ENCODE results near the gene ARHGAP26. TPM values are rescaled to one million over a fixed set of nuclear protein-coding genes. Genes with fewer than 3 reads are reported as not detected.

Gene ARHGAP26
- total and polyA plus RNA-seq, 2 donors (not counting 3 experiments of a cell fraction or from before 2014, with no cell fraction given) = 3.1 to 16.2 TPM

- Histone ChIP-seq H3K4me2 (ENCODE audit: insufficient read depth, low read length) (no peak overlapping the region), H3K79me2 (ENCODE audit: control insufficient read depth, insufficient read depth, low read length) (no peaks in the 10 kb centered on the region), H4K20me1 (replicated peaks; ENCODE audit: control insufficient read depth, extremely low read depth, insufficient read depth, low read length) (no peaks in the 10 kb centered on the region), H3K4me3 (replicated peaks in 1 of 3; ENCODE audit: insufficient read depth in 1 of 3, low read depth in 1 of 3, low read length in 3 of 3) (no peak overlapping the region), H3K9me1 (replicated peaks; ENCODE audit: control insufficient read depth, extremely low read depth, insufficient read depth, low read length) (no peaks in the 10 kb centered on the region), H3K4me1 (ENCODE audit: control insufficient read depth, extremely low read depth, insufficient read depth, low read length) (peaks cover 2% of the 10 kb centered on the region), H3K27ac (ENCODE audit: insufficient read depth, low read depth, low read length) (no peak overlapping the region), H2AFZ (ENCODE audit: low read depth, low read length) (no peak overlapping the region), H3K27me3 (ENCODE audit: control insufficient read depth in 2 of 2, insufficient read depth in 2 of 2, low read length in 2 of 2) (no peaks in the 10 kb centered on the region), H3K9me3 (replicated peaks; ENCODE audit: control insufficient read depth, insufficient read depth, low read length) (no peaks in the 10 kb centered on the region), H3K9ac (replicated peaks; ENCODE audit: extremely low read depth, insufficient read depth, low read length) (no peak overlapping the region), H3K36me3 (ENCODE audit: control insufficient read depth in 2 of 2, extremely low read depth in 1 of 2, insufficient read depth in 2 of 2, low read length in 2 of 2) (no peaks in the 10 kb centered on the region)
- BruUV-seq (replicated peaks) = no TSS peak
- no peak for TF ChIP-seq FOS (IDR thresholded peaks at IDR 0.05; ENCODE audit: borderline replicate concordance, insufficient read depth, low read length)
- TF ChIP-seq MAX (IDR thresholded peaks at IDR 0.05; ENCODE audit: insufficient read depth, insufficient read length) = no peak
- TF ChIP-seq JUN (IDR thresholded peaks at IDR 0.05; ENCODE audit: borderline replicate concordance, insufficient read depth, insufficient read length, low read depth) = no peak
- TF ChIP-seq POLR2A (IDR thresholded peaks at IDR 0.05; ENCODE audit: low read depth, low read length) = no peak
- no peak for TF ChIP-seq EZH2 (IDR thresholded peaks at IDR 0.05; ENCODE audit: borderline replicate concordance, low read depth, low read length, severe bottlenecking)
- no peak for TF ChIP-seq GATA2 (IDR thresholded peaks at IDR 0.05; ENCODE audit: insufficient read depth, insufficient read length, low read depth, low read length)
- no peak for TF ChIP-seq MYC (IDR thresholded peaks at IDR 0.05; ENCODE audit: low read depth, low read length)
- TF ChIP-seq POLR2AphosphoS5 (IDR thresholded peaks at IDR 0.05; ENCODE audit: insufficient read depth, low read depth, low read length) = no peak
- no peak for TF ChIP-seq CTCF (IDR thresholded peaks at IDR 0.05; ENCODE audit: extremely low read depth in 1 of 2, insufficient read depth in 1 of 2, low read depth in 1 of 2, low read length in 2 of 2)
- dilution Hi-C loops (cut with MboI; ENCODE audit: extremely low pct_ligation_motif_present, low sequenced_read_pairs) (no loop called here), intact Hi-C loops (cut with micrococcal nuclease) (no loop called here)
- FAIRE-seq = no peak
- DNase-seq (ENCODE audit: low read depth, low spot score) = no peak
- ChIA-PET CTCF (interaction anchor here (1.0 to 1.5 kb wide), 4 partner anchors 10 to 120 kb away, joined by 3 to 4 read pairs (median 4); no protein-coding TSS in a partner anchor), POLR2A (no interaction called here)
Measured at GRCh38 chr5:142837081-142837725, 67.0 kb downstream of the ARHGAP26 start.
